ENCODE data around the gene FNBP1L. TPM values are rescaled to one million over a fixed set of nuclear protein-coding genes. Genes with fewer than 3 reads are reported as not detected.

Gene FNBP1L
- total RNA-seq, 2 experiments from 2014 or later, result 0.13 TPM

DNA sequence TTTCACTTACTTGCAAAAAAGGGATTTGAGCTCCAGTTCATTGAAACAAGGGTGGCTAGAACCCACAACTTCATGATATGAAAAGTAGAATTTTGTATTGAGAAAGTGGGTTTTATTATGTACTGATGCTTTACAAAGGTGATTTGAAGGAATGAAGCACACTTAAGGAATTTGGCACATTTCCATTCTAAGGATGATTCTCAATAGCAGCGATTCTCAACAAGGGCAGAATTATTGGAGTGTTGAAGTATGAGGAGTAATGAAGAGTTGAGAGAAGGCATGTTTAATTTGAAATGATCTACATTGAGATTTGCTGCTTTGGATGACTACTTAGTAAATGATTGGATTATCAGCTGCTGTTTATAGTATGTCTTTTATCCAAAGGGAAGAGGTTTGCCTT lies 54.7 kb downstream of the FNBP1L start:
- BruUV-seq (replicated peaks), result no TSS peak
- TF ChIP-seq CTCF (conservative IDR thresholded peaks at IDR 0.05; ENCODE audit: low read length) (no peak), EZH2phosphoT487 (IDR thresholded peaks at IDR 0.05; ENCODE audit: borderline replicate concordance, low read depth, low read length) (no peak)
- POLR2A ChIA-PET, result interaction anchor here (0.6 kb wide), 1 partner anchor 859 kb away, joined by 5 read pairs; no protein-coding TSS in a partner anchor

DNA sequence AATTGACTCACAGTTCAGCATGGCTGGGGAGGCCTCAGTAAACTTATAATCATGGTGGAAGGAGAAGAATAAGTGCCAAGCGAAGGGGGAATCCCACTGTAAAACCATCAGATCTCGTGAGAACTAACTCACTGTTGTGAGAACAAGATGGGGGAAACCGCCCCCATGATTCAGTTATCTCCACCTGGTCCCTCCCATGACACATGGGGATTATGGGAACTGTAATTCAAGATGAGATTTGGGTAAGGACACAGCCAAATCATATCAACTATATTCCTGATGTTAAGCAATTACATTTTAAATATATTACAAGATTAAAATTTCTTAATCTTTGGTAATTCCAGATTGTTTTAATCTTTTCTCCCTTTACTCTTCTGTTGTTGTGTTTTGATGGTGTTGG lies 55.2 kb downstream of the FNBP1L start:
- Histone ChIP-seq H3K27ac (ENCODE audit: low read depth, low read length, poor library complexity, severe bottlenecking) (no peak overlapping the region), H4K20me1 (ENCODE audit: insufficient read depth, low read length) (no peaks in the 10 kb centered on the region), H3K4me1 (ENCODE audit: insufficient read depth, low read length, poor library complexity, severe bottlenecking) (no peaks in the 10 kb centered on the region), H3K36me3 (ENCODE audit: insufficient read depth, low read length) (no peaks in the 10 kb centered on the region), H3K9me3 (ENCODE audit: low read length) (no peaks in the 10 kb centered on the region), H3K4me2 (ENCODE audit: low read length) (no peak overlapping the region), H3K4me3 (ENCODE audit: low read depth, low read length, poor library complexity, severe bottlenecking) (no peak overlapping the region), H2AFZ (ENCODE audit: low read length) (no peak overlapping the region), H3K79me2 (ENCODE audit: insufficient read depth, low read depth, low read length) (no peaks in the 10 kb centered on the region), H3K9me2 (ENCODE audit: insufficient read depth, low read length) (no peaks in the 10 kb centered on the region)
- BruUV-seq (replicated peaks), result no TSS peak
- DNase-seq (ENCODE audit: low spot score), result no peak
- ChIA-PET CTCF (ENCODE audit: unreplicated experiment) (no interaction called here), POLR2A (no interaction called here)
- TF ChIP-seq EZH2phosphoT487 (IDR thresholded peaks at IDR 0.05; ENCODE audit: borderline replicate concordance, low read depth, low read length), result no peak
- TF ChIP-seq CTCF (conservative IDR thresholded peaks at IDR 0.05; ENCODE audit: low read length), result no peak
- intact Hi-C loops (cut with micrococcal nuclease; ENCODE audit: unreplicated experiment), result no loop called here

More for the DNA sequence above, 54.7 kb downstream of the FNBP1L start:
- no peaks in the 10 kb centered on the region for H3K9me2 ChIP-seq (ENCODE audit: insufficient read depth, low read length)
- no peak overlapping the region for H2AFZ ChIP-seq (ENCODE audit: low read length)
- H3K27ac ChIP-seq (ENCODE audit: low read depth, low read length, poor library complexity, severe bottlenecking), result no peak overlapping the region
- H3K9me3 ChIP-seq (ENCODE audit: low read length), result no peaks in the 10 kb centered on the region
- H3K4me2 ChIP-seq (ENCODE audit: low read length), result no peak overlapping the region
- intact Hi-C loops (cut with micrococcal nuclease; ENCODE audit: unreplicated experiment), result no loop called here
- H3K36me3 ChIP-seq (ENCODE audit: insufficient read depth, low read length), result no peaks in the 10 kb centered on the region
- no peaks in the 10 kb centered on the region for H3K4me1 ChIP-seq (ENCODE audit: insufficient read depth, low read length, poor library complexity, severe bottlenecking)
- no peaks in the 10 kb centered on the region for H4K20me1 ChIP-seq (ENCODE audit: insufficient read depth, low read length)
- CTCF ChIA-PET (ENCODE audit: unreplicated experiment), result no interaction called here
- DNase-seq (ENCODE audit: low spot score), result no peak
- no peaks in the 10 kb centered on the region for H3K79me2 ChIP-seq (ENCODE audit: insufficient read depth, low read depth, low read length)
- no peak overlapping the region for H3K4me3 ChIP-seq (ENCODE audit: low read depth, low read length, poor library complexity, severe bottlenecking)

GRCh38 chr1:93503816-93504215 lies 55.9 kb downstream of the FNBP1L start:
- H4K20me1 ChIP-seq (ENCODE audit: insufficient read depth, low read length), result no peaks in the 10 kb centered on the region
- no peak overlapping the region for H3K27ac ChIP-seq (ENCODE audit: low read depth, low read length, poor library complexity, severe bottlenecking)
- no TSS peak for BruUV-seq (replicated peaks)
- no peak overlapping the region for H3K4me3 ChIP-seq (ENCODE audit: low read depth, low read length, poor library complexity, severe bottlenecking)
- no peaks in the 10 kb centered on the region for H3K79me2 ChIP-seq (ENCODE audit: insufficient read depth, low read depth, low read length)
- no peaks in the 10 kb centered on the region for H3K9me3 ChIP-seq (ENCODE audit: low read length)
- H3K4me2 ChIP-seq (ENCODE audit: low read length), result no peak overlapping the region
- ChIA-PET POLR2A (no interaction called here), CTCF (ENCODE audit: unreplicated experiment) (no interaction called here)
- no peak overlapping the region for H2AFZ ChIP-seq (ENCODE audit: low read length)
- DNase-seq (ENCODE audit: low spot score), result no peak
- H3K9me2 ChIP-seq (ENCODE audit: insufficient read depth, low read length), result no peaks in the 10 kb centered on the region
- no peaks in the 10 kb centered on the region for H3K4me1 ChIP-seq (ENCODE audit: insufficient read depth, low read length, poor library complexity, severe bottlenecking)
- no peak for TF ChIP-seq CTCF (conservative IDR thresholded peaks at IDR 0.05; ENCODE audit: low read length)
- TF ChIP-seq EZH2phosphoT487 (IDR thresholded peaks at IDR 0.05; ENCODE audit: borderline replicate concordance, low read depth, low read length), result no peak
- intact Hi-C loops (cut with micrococcal nuclease; ENCODE audit: unreplicated experiment), result no loop called here
- no peaks in the 10 kb centered on the region for H3K36me3 ChIP-seq (ENCODE audit: insufficient read depth, low read length)

All from OCI-LY7 (cell line).